GM23338 (cell line): ENCODE data around the gene F7. TPM values are rescaled to one million over a fixed set of nuclear protein-coding genes. Genes with fewer than 3 reads are reported as not detected.

Experiments used
- ATAC-seq: fragments of 200-7000 bp; cut with Tn5 transposase; 3 replicates; pipeline ENCODE4 v1.9.1; 2020
- DNase-seq: peaks from one replicate; pipeline ENCODE4 v3.0.0-alpha.2; 2015; ENCODE audit warnings: low spot score
- H2AFZ ChIP-seq: fragments of 200-600 bp; sonication (generic); 2 replicates; pipeline ENCODE4 v1.8.0; 2016; ENCODE audit warnings: antibody characterized with exemption, mild to moderate bottlenecking, moderate library complexity
- H3F3A ChIP-seq: fragments of 200-600 bp; sonication (generic); replicated peaks from 2 replicates; pipeline ENCODE4 v1.8.0; 2017; ENCODE audit warnings: antibody characterized with exemption, mixed run types, low read depth
- H3K27ac ChIP-seq: fragments of 200-600 bp; sonication (generic); 2 replicates; pipeline ENCODE4 v1.6.1; 2016; ENCODE audit warnings: low read depth
- H3K27me3 ChIP-seq: fragments of 200-600 bp; sonication (generic); 2 replicates; pipeline ENCODE4 v1.8.0; 2016; ENCODE audit warnings: mild to moderate bottlenecking, mixed run types, moderate library complexity; ENCODE audit not compliant: insufficient read depth
- H3K36me3 ChIP-seq: fragments of 200-600 bp; sonication (generic); 2 replicates; pipeline ENCODE4 v1.8.0; 2016; ENCODE audit warnings: mild to moderate bottlenecking; ENCODE audit not compliant: insufficient read depth
- H3K4me1 ChIP-seq: fragments of 200-600 bp; sonication (generic); 2 replicates; pipeline ENCODE4 v1.8.0; 2016; ENCODE audit warnings: mild to moderate bottlenecking, moderate library complexity; ENCODE audit not compliant: insufficient read depth
- H3K4me2 ChIP-seq: fragments of 200-600 bp; sonication (generic); 2 replicates; pipeline ENCODE4 v1.7.1; 2017; ENCODE audit warnings: mixed run types
- H3K4me3 ChIP-seq: fragments of 200-600 bp; sonication (generic); 2 replicates; pipeline ENCODE4 v1.6.1; 2016; ENCODE audit warnings: mixed run types
- H3K79me2 ChIP-seq: fragments of 200-600 bp; sonication (generic); replicated peaks from 2 replicates; pipeline ENCODE4 v1.8.0; 2017; ENCODE audit warnings: mild to moderate bottlenecking; ENCODE audit not compliant: insufficient read depth
- H3K9me2 ChIP-seq: fragments of 200-600 bp; sonication (generic); 2 replicates; pipeline ENCODE4 v1.8.0; 2017; ENCODE audit not compliant: insufficient read depth
- H4K20me1 ChIP-seq: fragments of 200-600 bp; sonication (generic); replicated peaks from 2 replicates; pipeline ENCODE4 v1.8.0; 2017; ENCODE audit warnings: mild to moderate bottlenecking; ENCODE audit not compliant: insufficient read depth
- H3K27ac Mint-ChIP-seq: 2 replicates; pipeline ENCODE4 v1.8.0; 2020; ENCODE audit warnings: inconsistent platforms, mild to moderate bottlenecking, moderate library complexity, mixed read lengths
- H3K27me3 Mint-ChIP-seq: 3 replicates; pipeline ENCODE4 v1.8.0; 2022; ENCODE audit warnings: low read depth, mild to moderate bottlenecking, moderate library complexity, mixed read lengths, inconsistent platforms; ENCODE audit not compliant: insufficient read depth, poor library complexity
- H3K36me3 Mint-ChIP-seq: 3 replicates; pipeline ENCODE4 v1.8.0; 2021; ENCODE audit warnings: low read depth, mild to moderate bottlenecking, inconsistent platforms, moderate library complexity, mixed read lengths
- H3K4me1 Mint-ChIP-seq: 3 replicates; pipeline ENCODE4 v1.8.0; 2020; ENCODE audit warnings: mild to moderate bottlenecking, inconsistent platforms, mixed read lengths
- H3K4me3 Mint-ChIP-seq: 3 replicates; pipeline ENCODE4 v1.8.0; 2021; ENCODE audit warnings: moderate library complexity, mild to moderate bottlenecking, inconsistent platforms, mixed read lengths
- H3K9me3 Mint-ChIP-seq: 3 replicates; pipeline ENCODE4 v1.8.0; 2020; ENCODE audit warnings: moderate library complexity, mild to moderate bottlenecking, inconsistent platforms, mixed read lengths
- EZH2phosphoT487 ChIP-seq: fragments of 200-600 bp; sonication (generic); IDR thresholded peaks from one replicate; pipeline ENCODE4 v1.8.1; 2018; ENCODE audit warnings: antibody characterized with exemption; ENCODE audit not compliant: unreplicated experiment
- STAT1 ChIP-seq: IDR thresholded peaks from one replicate; pipeline ENCODE4 v1.6.1; 2016; ENCODE audit warnings: antibody characterized with exemption; ENCODE audit not compliant: unreplicated experiment
- ZNF114 ChIP-seq: fragments of 250-450 bp; sonication (Bioruptor Pico); IDR thresholded peaks from 2 replicates; pipeline ENCODE4 v1.5.0; 2020; ENCODE audit warnings: mild to moderate bottlenecking, moderate library complexity
- ZNF462 ChIP-seq: fragments of 250-450 bp; sonication (Bioruptor Pico); IDR thresholded peaks from 2 replicates; pipeline ENCODE4 v1.5.0; 2020; ENCODE audit warnings: mild to moderate bottlenecking, moderate library complexity
- polyA plus RNA-seq: library from polyadenylated mRNA; unstranded; fragments of >200 nt; fragmentation: Nextera tagmentation; extraction: Ambion mirVana; gene quantifications from 2 replicates; pipeline ENCODE4 v1.2.1, GENCODE V29; 2016
- total RNA-seq: library from RNA; depleted of rRNA; stranded (reverse); fragments of >200 nt; shearing (Covaris generic); gene quantifications from 2 replicates; pipeline ENCODE4 v1.2.3, GENCODE V29; 2014

F7 gene
- total and polyA plus RNA-seq, 2 experiments from 2014 or later = 0.16 to 0.24 TPM

- no peak for TF ChIP-seq ZNF462 (CRISPR knock-in tag)
- TF ChIP-seq ZNF114 (CRISPR knock-in tag) = no peak
- no peak for TF ChIP-seq EZH2phosphoT487
Measured at GRCh38 chr13:113082198-113083021, 23.2 kb upstream of the F7 start (continued).

GRCh38 chr13:113083022-113083373 is 22.6 kb upstream of the F7 start:
- no peaks in the 10 kb centered on the region; the same call in 2 of the 3 replicates for H3K36me3 Mint-ChIP-seq
- DNase-seq = no peak

More at GRCh38 chr13:113083022-113083373, 22.6 kb upstream of the F7 start:
- no peaks in the 10 kb centered on the region for H3K79me2 ChIP-seq
- Mint-ChIP-seq H3K4me3 (no peak overlapping the region), H3K27me3 (peaks cover 11% of the 10 kb centered on the region), H3K4me1 (no peaks in the 10 kb centered on the region; the same call in 2 of the 3 replicates), H3K9me3 (no peaks in the 10 kb centered on the region), H3K27ac (no peak overlapping the region)
- H3K36me3 ChIP-seq = no peaks in the 10 kb centered on the region
- H2AFZ ChIP-seq = no peak overlapping the region
- no peaks in the 10 kb centered on the region for H3K27me3 ChIP-seq
- no peak overlapping the region for H3K4me2 ChIP-seq
- TF ChIP-seq ZNF114 (CRISPR knock-in tag) = no peak
- TF ChIP-seq EZH2phosphoT487 = no peak
- TF ChIP-seq STAT1 = no peak
- no peaks in the 10 kb centered on the region for H3K4me1 ChIP-seq
- H3K27ac ChIP-seq = no peak overlapping the region
- H4K20me1 ChIP-seq = no peaks in the 10 kb centered on the region
- H3F3A ChIP-seq = no peaks in the 10 kb centered on the region
- H3K4me3 ChIP-seq = no peak overlapping the region
- no peaks in the 10 kb centered on the region for H3K9me2 ChIP-seq
- ATAC-seq = no peak
